Activated CD4-positive, alpha-beta T cell treated with anti-CD3 and anti-CD28 coated beads, Interleukin-2, amount 10 ng/mL, durations not matched to agents 7 days and 5 days (primary cell): ENCODE results near the gene KIR2DL3. TPM values are rescaled to one million over a fixed set of nuclear protein-coding genes. Genes with fewer than 3 reads are reported as not detected.
"Not testable (repeated sequence)": the region's sequence is repeated elsewhere in the genome, so short reads cannot be mapped to it uniquely, and the experiment has no call there.

Experiments used
- CTCF ChIA-PET: fragments of 350-600 bp; sonication (Branson Sonifier 250); formaldehyde crosslinking; loops from one replicate; lab custom pipeline; 2021; ENCODE audit warnings: antibody characterized with exemption; lab: Charles Lee
- POLR2A ChIA-PET: fragments of 350-600 bp; sonication (Branson Sonifier 250); formaldehyde crosslinking; loops from one replicate; lab custom pipeline; 2021; ENCODE audit warnings: antibody characterized with exemption; lab: Charles Lee
- DNase-seq: peaks from one replicate; pipeline ENCODE4 v3.0.0-alpha.2; 2020
- H3K27ac Mint-ChIP-seq: one replicate; pipeline ENCODE4 v1.8.0; 2021; ENCODE audit warnings: mild to moderate bottlenecking, moderate library complexity, mixed read lengths
- H3K27me3 Mint-ChIP-seq: one replicate; pipeline ENCODE4 v1.8.0; 2021; ENCODE audit warnings: mixed read lengths
- H3K36me3 Mint-ChIP-seq: one replicate; pipeline ENCODE4 v1.8.0; 2021; ENCODE audit warnings: low read depth, mixed read lengths
- H3K4me1 Mint-ChIP-seq: one replicate; pipeline ENCODE4 v1.8.0; 2021; ENCODE audit warnings: mixed read lengths
- H3K4me3 Mint-ChIP-seq: one replicate; pipeline ENCODE4 v1.8.0; 2021; ENCODE audit warnings: mild to moderate bottlenecking, moderate library complexity, mixed read lengths
- H3K9me3 Mint-ChIP-seq: one replicate; pipeline ENCODE4 v1.8.0; 2021; ENCODE audit warnings: mixed read lengths
- total RNA-seq, 2 experiments: library from RNA; stranded (reverse); gene quantifications; one replicate each; pipeline ENCODE4 v1.2.3, GENCODE V29; 2021

KIR2DL3 gene
- total RNA-seq, 2 experiments from 2014 or later = not detected

DNA sequence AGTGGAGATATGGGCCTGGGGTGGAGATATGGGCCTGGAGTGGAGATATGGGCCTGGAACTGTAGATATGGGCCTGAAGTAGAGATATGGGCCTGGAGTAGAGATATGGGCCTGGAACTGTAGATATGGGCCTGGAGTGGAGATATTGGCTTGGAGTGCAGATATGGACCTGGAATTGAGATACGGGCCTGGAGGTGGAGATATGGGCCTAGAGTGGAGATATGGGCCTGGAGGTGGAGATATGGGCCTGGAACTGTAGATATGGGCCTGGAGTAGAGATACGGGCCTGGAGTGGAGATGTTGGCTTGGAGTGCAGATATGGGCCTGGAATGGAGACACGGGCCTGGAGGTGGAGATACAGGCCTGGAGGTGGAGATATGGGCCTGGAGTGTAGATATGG is 13.7 kb upstream of the KIR2DL3 start:
- H3K36me3 Mint-ChIP-seq = no peaks in the 10 kb centered on the region
- H3K27ac Mint-ChIP-seq = no peak overlapping the region
- H3K27me3 Mint-ChIP-seq = peaks cover 5% of the 10 kb centered on the region
- ChIA-PET CTCF (no interaction called here), POLR2A (no interaction called here)
- no peak for DNase-seq
- no peaks in the 10 kb centered on the region for H3K4me1 Mint-ChIP-seq
- peaks cover 15% of the 10 kb centered on the region for H3K9me3 Mint-ChIP-seq
- H3K4me3 Mint-ChIP-seq = no peak overlapping the region

DNA sequence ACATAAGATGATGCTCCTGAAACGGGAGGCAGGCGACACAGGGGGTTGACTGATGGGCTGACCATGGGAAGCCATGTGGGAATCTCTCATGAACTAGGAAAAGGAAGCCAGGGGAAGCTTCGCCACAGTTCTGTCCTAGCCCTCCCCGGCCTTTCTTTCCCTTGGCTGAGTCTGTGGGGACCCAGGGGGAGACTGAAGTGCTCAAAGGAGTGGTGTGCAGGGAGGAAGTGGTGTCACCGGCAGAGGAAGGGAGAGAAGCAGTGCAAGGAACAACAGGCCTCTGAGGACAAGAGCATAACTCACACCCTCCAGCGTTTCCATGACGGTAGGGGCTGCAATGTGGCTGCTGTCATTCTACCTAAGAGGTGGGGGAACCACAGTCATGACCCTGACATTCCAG is 13.0 kb upstream of the KIR2DL3 start:
- no peaks in the 10 kb centered on the region for H3K4me1 Mint-ChIP-seq
- no peak overlapping the region for H3K27ac Mint-ChIP-seq
- no peaks in the 10 kb centered on the region for H3K36me3 Mint-ChIP-seq
- DNase-seq = no peak
- CTCF ChIA-PET = interaction anchor here (0.6 kb wide), 1 partner anchor 434 kb away, joined by 4 read pairs; no protein-coding TSS in a partner anchor
- no peak overlapping the region for H3K4me3 Mint-ChIP-seq
- POLR2A ChIA-PET = no interaction called here
- no peaks in the 10 kb centered on the region for H3K27me3 Mint-ChIP-seq
- H3K9me3 Mint-ChIP-seq = peaks cover 11% of the 10 kb centered on the region

DNA sequence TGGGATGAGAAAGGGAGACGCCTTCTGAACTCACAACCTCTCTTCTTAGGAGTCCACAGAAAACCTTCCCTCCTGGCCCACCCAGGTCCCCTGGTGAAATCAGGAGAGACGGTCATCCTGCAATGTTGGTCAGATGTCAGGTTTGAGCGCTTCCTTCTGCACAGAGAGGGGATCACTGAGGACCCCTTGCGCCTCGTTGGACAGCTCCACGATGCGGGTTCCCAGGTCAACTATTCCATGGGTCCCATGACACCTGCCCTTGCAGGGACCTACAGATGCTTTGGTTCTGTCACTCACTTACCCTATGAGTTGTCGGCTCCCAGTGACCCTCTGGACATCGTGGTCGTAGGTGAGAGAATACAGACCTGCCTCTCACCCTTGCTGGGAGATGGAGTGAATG is 10.8 kb upstream of the KIR2DL3 start:
- ChIA-PET CTCF (no interaction called here), POLR2A (no interaction called here)
- H3K9me3 Mint-ChIP-seq = peaks cover 7% of the 10 kb centered on the region
- H3K27ac Mint-ChIP-seq = no peak overlapping the region
- no peaks in the 10 kb centered on the region for H3K27me3 Mint-ChIP-seq
- H3K36me3 Mint-ChIP-seq = no peaks in the 10 kb centered on the region
- no peak for DNase-seq
- no peaks in the 10 kb centered on the region for H3K4me1 Mint-ChIP-seq
- no peak overlapping the region for H3K4me3 Mint-ChIP-seq

DNA sequence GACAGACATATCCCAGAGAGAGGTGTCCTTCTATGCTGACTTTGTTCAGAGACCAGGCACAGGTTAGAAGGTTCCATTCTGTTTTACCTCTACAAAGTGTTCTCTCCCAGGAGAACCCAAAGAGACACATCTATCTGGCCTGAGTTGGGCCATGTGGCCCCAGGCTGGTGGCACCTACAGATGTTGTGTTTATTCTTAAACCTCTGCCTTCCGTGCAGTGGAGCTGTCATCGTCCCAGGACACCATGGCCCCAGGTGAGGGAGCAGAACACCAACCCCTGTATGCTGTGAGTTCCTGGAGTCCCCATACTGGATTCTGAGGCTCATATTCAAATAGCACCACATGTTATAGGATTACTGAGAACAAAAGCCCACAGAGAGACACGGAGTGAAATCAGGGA is 10.1 kb upstream of the KIR2DL3 start:
- H3K4me3 Mint-ChIP-seq = no peak overlapping the region
- ChIA-PET POLR2A (no interaction called here), CTCF (no interaction called here)
- H3K4me1 Mint-ChIP-seq = no peaks in the 10 kb centered on the region
- H3K27me3 Mint-ChIP-seq = no peaks in the 10 kb centered on the region
- H3K27ac Mint-ChIP-seq = no peak overlapping the region
- peaks cover 4% of the 10 kb centered on the region for H3K9me3 Mint-ChIP-seq
- H3K36me3 Mint-ChIP-seq = no peaks in the 10 kb centered on the region
- DNase-seq = no peak

DNA sequence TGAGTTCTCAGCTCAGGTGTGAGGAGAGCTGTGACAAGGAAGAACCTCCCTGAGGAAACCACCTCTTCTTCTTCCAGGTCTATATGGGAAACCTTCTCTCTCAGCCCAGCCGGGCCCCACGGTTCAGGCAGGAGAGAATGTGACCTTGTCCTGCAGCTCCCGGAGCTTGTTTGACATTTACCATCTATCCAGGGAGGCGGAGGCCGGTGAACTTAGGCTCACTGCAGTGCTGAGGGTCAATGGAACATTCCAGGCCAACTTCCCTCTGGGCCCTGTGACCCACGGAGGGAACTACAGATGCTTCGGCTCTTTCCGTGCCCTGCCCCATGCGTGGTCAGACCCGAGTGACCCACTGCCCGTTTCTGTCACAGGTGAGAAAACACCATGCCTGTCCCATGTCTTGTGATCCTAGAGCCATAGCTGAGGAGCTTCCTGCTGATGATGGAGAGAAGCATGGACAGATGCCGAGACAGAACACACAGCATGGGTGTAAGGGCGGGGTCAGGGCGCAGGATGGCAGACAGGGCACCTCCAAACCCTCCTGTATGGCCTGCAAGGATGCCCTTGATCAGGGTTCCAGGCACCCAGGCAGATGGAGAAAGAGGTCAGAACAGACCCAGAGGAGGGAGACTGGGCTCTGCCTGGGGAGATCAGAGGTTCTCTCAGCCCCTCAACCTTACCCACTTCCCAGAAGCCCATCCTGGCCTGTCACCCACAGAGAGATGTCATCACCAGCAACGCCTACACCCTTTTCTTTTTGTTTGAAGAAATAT is 8.7 kb upstream of the KIR2DL3 start:
- no peak for DNase-seq
- H3K9me3 Mint-ChIP-seq = peaks cover 3% of the 10 kb centered on the region
- no peak overlapping the region for H3K27ac Mint-ChIP-seq
- ChIA-PET POLR2A (no interaction called here), CTCF (no interaction called here)
- H3K4me1 Mint-ChIP-seq = no peaks in the 10 kb centered on the region
- H3K36me3 Mint-ChIP-seq = no peaks in the 10 kb centered on the region
- H3K4me3 Mint-ChIP-seq = no peak overlapping the region
- no peaks in the 10 kb centered on the region for H3K27me3 Mint-ChIP-seq

DNA sequence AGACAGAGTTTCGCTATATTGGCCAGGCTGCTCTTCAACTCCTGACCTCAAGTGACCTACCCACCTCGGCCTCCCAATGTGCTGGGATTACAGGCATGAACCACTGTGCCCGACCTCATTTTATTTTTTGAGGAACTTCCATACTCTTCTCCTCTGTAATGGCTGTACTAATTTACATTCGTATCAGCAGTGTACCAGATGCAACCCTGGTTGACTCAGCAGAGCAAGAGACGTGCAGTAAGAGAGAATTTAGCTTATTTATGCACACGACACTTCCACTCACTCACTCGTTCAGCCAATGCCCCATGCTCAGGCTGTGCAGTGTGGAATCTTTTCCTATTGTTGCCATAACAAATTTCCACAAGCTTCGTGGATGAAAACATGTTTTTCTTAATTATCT is 7.1 kb upstream of the KIR2DL3 start:
- Mint-ChIP-seq H3K27ac (no peak overlapping the region), H3K36me3 (no peaks in the 10 kb centered on the region), H3K9me3 (no peaks in the 10 kb centered on the region), H3K27me3 (no peaks in the 10 kb centered on the region), H3K4me1 (no peaks in the 10 kb centered on the region), H3K4me3 (no peak overlapping the region)
- CTCF ChIA-PET = no interaction called here
- POLR2A ChIA-PET = no interaction called here
- DNase-seq = no peak

DNA sequence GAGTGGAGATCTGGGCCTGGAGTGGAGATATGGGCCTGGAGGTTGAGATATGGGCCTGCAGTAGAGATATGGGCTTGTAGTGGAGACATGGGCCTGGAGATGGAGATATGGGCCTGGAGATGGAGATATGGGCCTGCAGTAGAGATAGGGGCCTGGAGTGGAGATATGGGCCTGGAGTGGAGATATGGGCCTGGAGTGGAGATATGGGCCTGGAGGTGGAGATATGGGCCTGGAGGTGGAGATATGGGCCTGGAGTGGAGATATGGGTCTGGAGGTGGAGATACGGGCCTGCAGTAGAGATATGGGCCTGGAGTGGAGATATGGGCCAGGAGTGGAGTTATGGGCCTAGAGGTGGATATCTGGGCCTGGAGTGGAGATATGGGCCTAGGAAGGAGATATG is 402 bp downstream of the KIR2DL3 start:
- no peak for DNase-seq
- ChIA-PET POLR2A (no interaction called here), CTCF (no interaction called here)
- no peak overlapping the region for H3K27ac Mint-ChIP-seq
- H3K36me3 Mint-ChIP-seq = no peaks in the 10 kb centered on the region
- H3K9me3 Mint-ChIP-seq = no peaks in the 10 kb centered on the region
- H3K27me3 Mint-ChIP-seq = no peaks in the 10 kb centered on the region
- no peak overlapping the region for H3K4me3 Mint-ChIP-seq
- H3K4me1 Mint-ChIP-seq = no peaks in the 10 kb centered on the region

DNA sequence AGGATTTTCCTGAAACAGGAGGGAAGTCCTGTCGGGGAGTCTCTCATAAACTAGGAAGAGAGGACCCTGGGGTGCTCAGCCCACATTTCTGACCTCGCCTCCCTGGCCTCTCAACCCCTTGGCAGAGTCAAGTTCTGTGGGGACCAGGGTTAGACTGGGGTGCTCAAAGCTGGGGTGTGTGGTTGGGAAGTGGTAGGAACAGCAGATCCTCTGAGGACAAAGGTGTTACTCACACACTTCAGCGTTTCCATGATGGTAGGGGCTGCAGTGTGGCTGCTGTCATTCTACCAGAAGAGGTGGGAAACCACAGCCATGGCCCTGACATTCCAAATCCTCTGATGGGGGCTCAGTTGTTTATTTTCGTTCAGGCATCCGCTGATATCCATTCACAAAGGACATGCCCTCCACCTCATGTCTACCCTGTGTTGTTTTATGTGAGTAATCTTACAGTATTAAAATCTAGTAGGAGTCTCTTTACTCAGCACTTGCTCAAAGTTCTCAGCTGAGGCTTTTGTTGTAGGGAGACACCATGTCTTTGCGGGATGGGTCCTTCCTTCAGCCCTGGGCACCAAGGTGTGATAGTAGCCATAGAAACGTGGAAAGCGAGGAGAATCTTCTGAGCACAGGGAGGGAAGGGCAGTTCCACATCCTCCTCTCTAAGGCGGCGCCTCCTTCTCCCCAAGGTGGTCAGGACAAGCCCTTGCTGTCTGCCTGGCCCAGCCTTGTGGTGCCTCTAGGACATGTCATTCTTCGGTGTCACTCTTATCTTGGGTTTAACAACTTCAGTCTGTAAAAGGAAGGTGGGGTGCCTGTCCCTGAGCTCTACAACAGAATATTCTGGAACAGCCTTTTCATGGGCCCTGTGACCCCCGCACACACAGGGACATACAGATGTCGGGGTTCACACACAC is 1.5 kb downstream of the KIR2DL3 start:
- DNase-seq = no peak
- H3K9me3 Mint-ChIP-seq = no peaks in the 10 kb centered on the region
- POLR2A ChIA-PET = no interaction called here
- no peaks in the 10 kb centered on the region for H3K36me3 Mint-ChIP-seq
- H3K4me1 Mint-ChIP-seq = no peaks in the 10 kb centered on the region
- H3K4me3 Mint-ChIP-seq = no peak overlapping the region
- CTCF ChIA-PET = no interaction called here
- H3K27me3 Mint-ChIP-seq = no peaks in the 10 kb centered on the region
- H3K27ac Mint-ChIP-seq = no peak overlapping the region

DNA sequence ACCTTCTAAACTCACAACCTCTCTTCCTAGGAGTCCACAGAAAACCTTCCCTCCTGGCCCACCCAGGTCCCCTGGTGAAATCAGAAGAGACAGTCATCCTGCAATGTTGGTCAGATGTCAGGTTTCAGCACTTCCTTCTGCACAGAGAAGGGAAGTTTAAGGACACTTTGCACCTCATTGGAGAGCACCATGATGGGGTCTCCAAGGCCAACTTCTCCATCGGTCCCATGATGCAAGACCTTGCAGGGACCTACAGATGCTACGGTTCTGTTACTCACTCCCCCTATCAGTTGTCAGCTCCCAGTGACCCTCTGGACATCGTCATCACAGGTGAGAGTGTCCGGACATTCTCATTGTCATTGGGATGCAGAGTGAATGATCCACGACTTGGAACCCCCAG is 3.6 kb downstream of the KIR2DL3 start:
- H3K27me3 Mint-ChIP-seq, H3K36me3 Mint-ChIP-seq, DNase-seq, POLR2A ChIA-PET, H3K9me3 Mint-ChIP-seq, H3K4me3 Mint-ChIP-seq, H3K4me1 Mint-ChIP-seq, H3K27ac Mint-ChIP-seq, CTCF ChIA-PET: not testable (repeated sequence)

DNA sequence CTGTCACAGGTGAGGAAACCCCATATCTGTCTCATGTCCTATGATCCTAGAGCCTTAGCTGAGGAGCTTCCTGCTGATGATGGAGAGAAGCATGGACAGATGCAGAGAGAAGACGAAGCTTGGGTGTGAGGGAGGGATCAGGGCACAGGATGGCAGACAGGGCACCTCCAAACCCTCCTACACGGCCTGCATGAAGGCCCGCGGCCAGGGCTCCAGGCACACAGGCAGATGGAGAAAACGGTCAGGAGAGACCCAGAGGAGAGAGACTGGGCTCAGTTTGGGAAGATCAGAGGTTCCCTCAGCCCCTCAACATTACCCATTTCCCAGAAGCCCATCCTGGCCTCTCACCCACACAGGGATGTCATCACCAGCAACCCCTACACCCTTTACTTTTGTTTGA is 5.8 kb downstream of the KIR2DL3 start:
- POLR2A ChIA-PET, CTCF ChIA-PET, H3K36me3 Mint-ChIP-seq, H3K27ac Mint-ChIP-seq, DNase-seq, H3K4me1 Mint-ChIP-seq, H3K4me3 Mint-ChIP-seq, H3K9me3 Mint-ChIP-seq, H3K27me3 Mint-ChIP-seq: not testable (repeated sequence)

DNA sequence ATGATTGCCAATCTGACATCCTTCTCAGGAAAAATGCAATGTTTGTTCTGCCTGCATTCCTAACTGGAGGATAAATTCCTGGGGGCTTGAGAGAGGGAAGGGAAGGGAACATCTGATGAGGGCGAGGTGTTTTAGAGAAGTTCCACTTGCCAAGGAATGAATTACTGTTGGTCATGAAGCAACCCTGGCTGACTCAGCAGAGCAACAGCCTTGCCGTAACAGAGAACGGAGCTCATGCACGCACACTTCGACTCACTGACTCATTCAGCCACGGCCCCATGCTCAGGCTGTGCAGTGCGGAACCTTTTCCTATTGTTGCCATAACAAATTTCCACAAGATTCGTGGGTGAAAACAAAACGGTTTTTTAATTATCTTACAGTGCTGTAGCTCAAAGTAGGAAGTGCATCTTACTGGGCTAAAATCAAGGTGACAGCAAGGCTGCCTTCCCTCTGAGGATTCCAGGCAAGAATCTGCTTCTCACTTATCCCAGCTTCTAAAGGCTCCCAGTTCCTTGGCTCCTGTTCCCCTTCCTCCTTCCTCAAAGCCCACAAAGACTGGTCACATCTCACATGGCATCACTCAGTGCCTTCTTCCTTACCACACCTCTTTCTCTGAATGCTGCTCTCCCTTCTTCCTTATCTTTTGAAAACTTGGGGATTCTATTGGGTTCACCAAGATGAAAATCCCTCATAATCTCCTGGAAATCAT is 9.5 kb downstream of the KIR2DL3 start:
- DNase-seq, H3K9me3 Mint-ChIP-seq, H3K36me3 Mint-ChIP-seq, H3K27ac Mint-ChIP-seq, CTCF ChIA-PET, POLR2A ChIA-PET, H3K27me3 Mint-ChIP-seq, H3K4me1 Mint-ChIP-seq, H3K4me3 Mint-ChIP-seq: not testable (repeated sequence)

DNA sequence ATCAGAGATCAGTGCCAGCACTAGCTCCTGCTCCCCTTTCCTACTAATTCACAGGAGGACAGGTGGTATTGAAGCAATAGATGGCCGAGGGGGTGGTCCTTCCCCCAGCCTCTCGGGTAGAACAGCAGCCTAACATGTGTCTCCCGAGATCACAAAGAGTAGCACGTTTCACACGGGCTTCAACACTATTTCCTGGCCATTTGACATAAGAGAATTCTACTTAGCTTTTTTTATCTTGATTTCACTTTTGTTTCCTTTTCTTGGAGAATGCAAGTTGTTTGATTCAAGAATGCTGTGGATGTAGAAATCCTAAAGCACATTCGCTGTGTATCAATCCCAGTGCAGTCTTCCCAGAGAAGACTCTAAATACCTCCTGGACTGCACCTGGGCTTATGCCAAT is 12.0 kb downstream of the KIR2DL3 start:
- H3K4me1 Mint-ChIP-seq, H3K9me3 Mint-ChIP-seq, DNase-seq, CTCF ChIA-PET, H3K27me3 Mint-ChIP-seq, POLR2A ChIA-PET, H3K4me3 Mint-ChIP-seq, H3K36me3 Mint-ChIP-seq, H3K27ac Mint-ChIP-seq: not testable (repeated sequence)
